Cardiac fibroblast (primary cell): ENCODE results near the gene AKAP1.

Source experiments
- DNase-seq, 2 donors: peaks; one replicate each; pipeline versions ENCODE4 v3.0.0 to v3.0.0-alpha.2; 2010; ENCODE audit warnings: low read depth in 2 of 2
- H3K4me3 ChIP-seq, 2 donors: replicated peaks in 1 of 2; 1 replicate in 1 of 2; 2 replicates in 1 of 2; pipeline ENCODE4 v1.5.1; 2011; ENCODE audit warnings: low read depth in 2 of 2, low read length in 2 of 2, mild to moderate bottlenecking in 2 of 2, moderate library complexity in 1 of 2
- CTCF ChIP-seq: IDR thresholded peaks from one replicate; pipeline ENCODE4 v1.5.1; 2011; ENCODE audit warnings: low read depth, mild to moderate bottlenecking, low read length, inconsistent platforms

AKAP1 gene

GRCh38 chr17:57165754-57166153 is 80.7 kb downstream of the AKAP1 start:
- TF ChIP-seq CTCF: no peak
- H3K4me3 ChIP-seq: no peak overlapping the region
- no peak for DNase-seq

- H3K4me3 ChIP-seq: no peak overlapping the region
- no peak for TF ChIP-seq CTCF
- no peak for DNase-seq
Observed at GRCh38 chr17:57166803-57167202, 81.8 kb downstream of the AKAP1 start.

- H3K4me3 ChIP-seq: no peak overlapping the region
- DNase-seq: no peak
- no peak for TF ChIP-seq CTCF
Observed at GRCh38 chr17:57168695-57169094, 83.6 kb downstream of the AKAP1 start.

GRCh38 chr17:57170866-57171265 is 85.8 kb downstream of the AKAP1 start:
- no peak for DNase-seq
- no peak for TF ChIP-seq CTCF
- H3K4me3 ChIP-seq: no peak overlapping the region
